K562 (cell line): Measurements from ENCODE around the gene TIMM23. TPM values are rescaled to one million over a fixed set of nuclear protein-coding genes. Genes with fewer than 3 reads are reported as not detected.

Source experiments
- CLOCK ChIP-seq: fragments of 250-450 bp; sonication (Bioruptor Pico); IDR thresholded peaks from 2 replicates; pipeline ENCODE4 v1.4.0; 2020; ENCODE audit warnings: mild to moderate bottlenecking, moderate library complexity, borderline replicate concordance
- EWSR1 ChIP-seq: fragments of 450-650 bp; IDR thresholded peaks from 2 replicates; pipeline ENCODE4 v1.6.1; 2018; ENCODE audit warnings: borderline replicate concordance, mild to moderate bottlenecking, low read depth, moderate library complexity; ENCODE audit not compliant: partially characterized antibody
- ID3 ChIP-seq, 2 experiments: fragments of 250-450 bp in 1 of 2; fragments of 450-650 bp in 1 of 2; sonication (Bioruptor Pico) in 1 of 2; IDR thresholded peaks; 2 replicates each; pipeline versions ENCODE4 v1.6.1 to v1.8.0; 2016 to 2021; ENCODE audit warnings: mild to moderate bottlenecking in 2 of 2, moderate library complexity in 2 of 2, missing compliant biosample characterization in 1 of 2, missing genetic modification characterization in 1 of 2
- ILF3 ChIP-seq: fragments of 450-650 bp; IDR thresholded peaks from 2 replicates; pipeline ENCODE4 v1.6.1; 2018; ENCODE audit warnings: antibody characterized with exemption, mild to moderate bottlenecking, moderate library complexity, borderline replicate concordance
- MAFK ChIP-seq: IDR thresholded peaks from 2 replicates; pipeline ENCODE4 v1.6.1; 2011; ENCODE audit warnings: low read length, improper control_type of control experiment
- NCOA1 ChIP-seq: fragments of 450-650 bp; IDR thresholded peaks from 2 replicates; pipeline ENCODE4 v1.6.1; 2016; ENCODE audit warnings: low read depth
- SMARCE1 ChIP-seq: fragments of 450-650 bp; IDR thresholded peaks from 2 replicates; pipeline ENCODE4 v1.7.1; 2016; ENCODE audit warnings: mild to moderate bottlenecking
- TEAD2 ChIP-seq: fragments of 450-650 bp; IDR thresholded peaks from 2 replicates; pipeline ENCODE4 v1.6.1; 2016; ENCODE audit warnings: missing genetic modification characterization, control low read depth, missing compliant biosample characterization
- XRCC4 ChIP-seq: IDR thresholded peaks from one replicate; pipeline ENCODE4 v1.6.1; 2011; ENCODE audit not compliant: insufficient read depth, insufficient read length; ENCODE audit errors: extremely low read depth
- ZMIZ1 ChIP-seq, 2 experiments: fragments of 150-350 bp in 1 of 2; IDR thresholded peaks; 2 replicates each; pipeline ENCODE4 v1.6.1; 2012 to 2016; ENCODE audit warnings: low read depth in 2 of 2, low read length in 2 of 2, mild to moderate bottlenecking in 1 of 2, moderate library complexity in 1 of 2
- ZNF134 ChIP-seq: fragments of 250-450 bp; sonication (Bioruptor Pico); conservative IDR thresholded peaks from 2 replicates; pipeline ENCODE4 v1.4.0; 2020
- ZNF507 ChIP-seq: conservative IDR thresholded peaks from 2 replicates; pipeline ENCODE4 v1.6.1; 2017; ENCODE audit warnings: missing genetic modification characterization, missing compliant biosample characterization
- ZNF551 ChIP-seq: fragments of 250-450 bp; sonication (Bioruptor Pico); IDR thresholded peaks from 2 replicates; pipeline ENCODE4 v1.5.0; 2021; ENCODE audit warnings: mild to moderate bottlenecking, moderate library complexity
- ZNF644 ChIP-seq: fragments of 200-800 bp; sonication (Bioruptor generic); IDR thresholded peaks from 2 replicates; pipeline ENCODE4 v1.6.1; 2016; ENCODE audit warnings: low read depth, missing genetic modification characterization, missing compliant biosample characterization
- polyA plus RNA-seq, 8 experiments: library from polyadenylated mRNA; depleted of rRNA in 4 of 8; stranded (reverse) in 5 of 8; unstranded in 3 of 8; fragments of >200 nt; fragmentation: Nextera tagmentation in 2 of 8; fragmentation: Illumina TruSeq in 1 of 8; extraction: Ambion mirVana in 2 of 8; extraction: Trizol in 1 of 8; gene quantifications; 2 replicates each; pipeline versions ENCODE4 v1.2.1 to v1.2.3, GENCODE V29; 2011 to 2014; ENCODE audit warnings: inconsistent platforms in 1 of 8, missing spikeins in 1 of 8
- total RNA-seq, 7 experiments: library from RNA; depleted of rRNA in 6 of 7; stranded (reverse); fragments of >200 nt in 6 of 7; fragmentation: Illumina TruSeq in 2 of 7; extraction: Trizol in 2 of 7; gene quantifications; 2 replicates each; pipeline versions ENCODE4 v1.2.1 to v1.2.3, GENCODE V29; 2011 to 2021; ENCODE audit warnings: low replicate concordance in 1 of 7
- TF ChIP-seq, protein P1 (sequence below): fragments of 450-650 bp; formaldehyde crosslinking; IDR thresholded peaks from 2 replicates; pipeline ENCODE4 v1.4.0; 2020; ENCODE audit warnings: mild to moderate bottlenecking, moderate library complexity
- TF ChIP-seq, protein P2 (sequence below): fragments of 450-650 bp; IDR thresholded peaks from 2 replicates; pipeline ENCODE4 v1.6.1; 2016; ENCODE audit warnings: missing biosample characterization, missing genetic modification characterization
- TF ChIP-seq, protein P3 (sequence below): fragments of 450-650 bp; IDR thresholded peaks from 2 replicates; pipeline ENCODE4 v1.6.1; 2016; ENCODE audit warnings: low read depth, mild to moderate bottlenecking, moderate library complexity

Gene TIMM23
- total and polyA plus RNA-seq, 9 of the 15 experiments (the other 6 are each of a cell fraction or from before 2014, with no cell fraction given): 148 to 280 (median 183) TPM

GRCh38 chr10:46001187-46001756 lies 29.0 kb downstream of the TIMM23 start (continued):
- TF ChIP-seq ZMIZ1 (IDR thresholded peaks at IDR 0.05; ENCODE audit: low read depth in 2 of 2, low read length in 2 of 2) (peak in 1 of 2 experiments; percentile 99; a peak in 2 of 4 replicates), ZNF507 (tag) (no peak), ID3 (CRISPR knock-in tag; IDR thresholded peaks at IDR 0.05) (no peak), ID3 (tag; IDR thresholded peaks at IDR 0.05) (peak; percentile 89), ZNF644 (tag) (peak; percentile 99), XRCC4 (no peak), ILF3 (peak; percentile 96), SMARCE1 (peak; percentile 100), EWSR1 (no peak), ZNF551 (no peak), NCOA1 (peak; percentile 98), MAFK (peak; percentile 43; the same call in 1 of the 2 replicates), ZNF134 (peak; percentile 60; the same call in 1 of the 2 replicates), CLOCK (CRISPR knock-in tag) (peak; percentile 86; the same call in 1 of the 2 replicates), TEAD2 (tag) (peak; percentile 96)
- TF ChIP-seq, protein P1, sequence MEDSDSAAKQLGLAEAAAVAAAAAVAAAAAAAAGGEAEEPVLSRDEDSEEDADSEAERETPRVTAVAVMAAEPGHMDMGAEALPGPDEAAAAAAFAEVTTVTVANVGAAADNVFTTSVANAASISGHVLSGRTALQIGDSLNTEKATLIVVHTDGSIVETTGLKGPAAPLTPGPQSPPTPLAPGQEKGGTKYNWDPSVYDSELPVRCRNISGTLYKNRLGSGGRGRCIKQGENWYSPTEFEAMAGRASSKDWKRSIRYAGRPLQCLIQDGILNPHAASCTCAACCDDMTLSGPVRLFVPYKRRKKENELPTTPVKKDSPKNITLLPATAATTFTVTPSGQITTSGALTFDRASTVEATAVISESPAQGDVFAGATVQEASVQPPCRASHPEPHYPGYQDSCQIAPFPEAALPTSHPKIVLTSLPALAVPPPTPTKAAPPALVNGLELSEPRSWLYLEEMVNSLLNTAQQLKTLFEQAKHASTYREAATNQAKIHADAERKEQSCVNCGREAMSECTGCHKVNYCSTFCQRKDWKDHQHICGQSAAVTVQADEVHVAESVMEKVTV (CRISPR knock-in tag): peak; percentile 44; the same call in 1 of the 2 replicates
- TF ChIP-seq, protein P2, sequence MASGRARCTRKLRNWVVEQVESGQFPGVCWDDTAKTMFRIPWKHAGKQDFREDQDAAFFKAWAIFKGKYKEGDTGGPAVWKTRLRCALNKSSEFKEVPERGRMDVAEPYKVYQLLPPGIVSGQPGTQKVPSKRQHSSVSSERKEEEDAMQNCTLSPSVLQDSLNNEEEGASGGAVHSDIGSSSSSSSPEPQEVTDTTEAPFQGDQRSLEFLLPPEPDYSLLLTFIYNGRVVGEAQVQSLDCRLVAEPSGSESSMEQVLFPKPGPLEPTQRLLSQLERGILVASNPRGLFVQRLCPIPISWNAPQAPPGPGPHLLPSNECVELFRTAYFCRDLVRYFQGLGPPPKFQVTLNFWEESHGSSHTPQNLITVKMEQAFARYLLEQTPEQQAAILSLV (tag): 0 out of 2 replicates have a peak, but pooled peaks have one; percentile 53
- TF ChIP-seq, protein P3, sequence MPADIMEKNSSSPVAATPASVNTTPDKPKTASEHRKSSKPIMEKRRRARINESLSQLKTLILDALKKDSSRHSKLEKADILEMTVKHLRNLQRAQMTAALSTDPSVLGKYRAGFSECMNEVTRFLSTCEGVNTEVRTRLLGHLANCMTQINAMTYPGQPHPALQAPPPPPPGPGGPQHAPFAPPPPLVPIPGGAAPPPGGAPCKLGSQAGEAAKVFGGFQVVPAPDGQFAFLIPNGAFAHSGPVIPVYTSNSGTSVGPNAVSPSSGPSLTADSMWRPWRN: peak; percentile 95
